ENCODE results near the gene ADIPOR2. TPM values are rescaled to one million over a fixed set of nuclear protein-coding genes. Genes with fewer than 3 reads are reported as not detected.

The ADIPOR2 gene
- polyA plus RNA-seq, 2 of the 4 experiments (the other 2 are of a cell fraction): 60.4 to 65.4 TPM

- 22% methylated on average over 2 of the region's 2 CpGs for WGBS (ENCODE audit: missing lambda C conversion rate)
Observed at GRCh38 chr12:1681493-1681807, 9.4 kb upstream of the ADIPOR2 start.

GRCh38 chr12:1688086-1688710 is 2.7 kb upstream of the ADIPOR2 start:
- FAIRE-seq (no peak), DNase-seq (ENCODE audit: low read depth in 1 of 2, low spot score in 1 of 2) (no peak), ATAC-seq (no peak)
- H3K9me3 ChIP-seq: no peaks in the 10 kb centered on the region
- ChIA-PET CTCF (interaction anchor here (0.7 to 6.6 kb wide), 7 partner anchors 9 to 252 kb away, joined by 3 to 29 read pairs (median 4); no protein-coding TSS in a partner anchor), POLR2A (no interaction called here)
- no peak overlapping the region for H3K27ac ChIP-seq
- H3K4me2 ChIP-seq: no peak overlapping the region
- no peak overlapping the region for H3K4me3 ChIP-seq
- TF ChIP-seq CEBPB (IDR thresholded peaks at IDR 0.05) (no peak), ESRRA (IDR thresholded peaks at IDR 0.05; ENCODE audit: borderline replicate concordance, low read length) (no peak), SREBF2 (IDR thresholded peaks at IDR 0.05) (no peak), FOXS1 (CRISPR knock-in tag; IDR thresholded peaks at IDR 0.05) (no peak), CHD4 (IDR thresholded peaks at IDR 0.05; ENCODE audit: borderline replicate concordance) (no peak), HOXA7 (CRISPR knock-in tag; IDR thresholded peaks at IDR 0.05) (no peak), RNF2 (IDR thresholded peaks at IDR 0.05; ENCODE audit: borderline replicate concordance, low read depth) (no peak), JUNB (IDR thresholded peaks at IDR 0.05) (no peak), ZSCAN20 (CRISPR knock-in tag; IDR thresholded peaks at IDR 0.05) (no peak)
- H3K4me1 ChIP-seq: peaks cover 19% of the 10 kb centered on the region
- WGBS (ENCODE audit: missing lambda C conversion rate): 91% methylated on average over 5 of the region's 5 CpGs

More at GRCh38 chr12:1681493-1681807, 9.4 kb upstream of the ADIPOR2 start:
- Histone ChIP-seq H3K4me1 (no peaks in the 10 kb centered on the region), H3K9me3 (no peaks in the 10 kb centered on the region), H3K27ac (no peak overlapping the region), H3K4me3 (no peak overlapping the region), H3K4me2 (no peak overlapping the region)
- FAIRE-seq (no peak), ATAC-seq (no peak), DNase-seq (ENCODE audit: low read depth in 1 of 2, low spot score in 1 of 2) (no peak)
- CTCF ChIA-PET: interaction anchor here (1.5 to 2.7 kb wide), 4 partner anchors 17 to 258 kb away, joined by 5 to 15 read pairs (median 13); no protein-coding TSS in a partner anchor
- POLR2A ChIA-PET: interaction anchor here (1.6 kb wide), 1 partner anchor 9 kb away, joined by 7 read pairs; the partner anchor contains the start of gene ADIPOR2
- no peak for TF ChIP-seq JUN (IDR thresholded peaks at IDR 0.05)
- TF ChIP-seq HDAC2 (IDR thresholded peaks at IDR 0.05): no peak
- no peak for TF ChIP-seq HES2 (IDR thresholded peaks at IDR 0.05)
- no peak for TF ChIP-seq FOXS1 (CRISPR knock-in tag; IDR thresholded peaks at IDR 0.05)
- TF ChIP-seq CHD2 (IDR thresholded peaks at IDR 0.05; ENCODE audit: low read length, partially characterized antibody): no peak
- no peak for TF ChIP-seq CBX8 (IDR thresholded peaks at IDR 0.05)
- no peak for TF ChIP-seq MAZ (IDR thresholded peaks at IDR 0.05; ENCODE audit: borderline replicate concordance, low read depth, low read length)
- TF ChIP-seq PHF8 (IDR thresholded peaks at IDR 0.05; ENCODE audit: borderline replicate concordance, low read depth): no peak
- no peak for TF ChIP-seq USF2 (IDR thresholded peaks at IDR 0.05)
- no peak for TF ChIP-seq CHD4 (IDR thresholded peaks at IDR 0.05; ENCODE audit: borderline replicate concordance)
- no peak for TF ChIP-seq ELK1 (IDR thresholded peaks at IDR 0.05; ENCODE audit: low read depth, low read length)
- no peak for TF ChIP-seq TFCP2L1 (CRISPR knock-in tag; IDR thresholded peaks at IDR 0.05)
- no peak for TF ChIP-seq CTCF (IDR thresholded peaks at IDR 0.05)
- no peak for TF ChIP-seq RCOR1 (IDR thresholded peaks at IDR 0.05; ENCODE audit: low read depth, low read length)
- TF ChIP-seq EP300 (IDR thresholded peaks at IDR 0.05): no peak
- no peak for TF ChIP-seq TP53 (CRISPR knock-in tag; IDR thresholded peaks at IDR 0.05)
